Karpas-422 (cell line): ENCODE results near the gene TMEM163. TPM values are rescaled to one million over a fixed set of nuclear protein-coding genes. Genes with fewer than 3 reads are reported as not detected.

ENCODE experiments used
- DNase-seq: peaks from one replicate; pipeline ENCODE4 v3.0.0-alpha.2; 2015
- H2AFZ ChIP-seq: fragments of 200-600 bp; sonication (generic); 2 replicates; pipeline ENCODE4 v1.6.1; 2014; ENCODE audit warnings: antibody characterized with exemption, low read length, mixed read lengths
- H3K27ac ChIP-seq: fragments of 200-600 bp; sonication (generic); 2 replicates; pipeline ENCODE4 v1.5.1; 2014; ENCODE audit warnings: mild to moderate bottlenecking, low read length, moderate library complexity
- H3K27me3 ChIP-seq: fragments of 200-600 bp; sonication (generic); 2 replicates; pipeline ENCODE4 v1.6.1; 2014; ENCODE audit warnings: low read length, mixed read lengths
- H3K36me3 ChIP-seq: fragments of 200-600 bp; sonication (generic); 2 replicates; pipeline ENCODE4 v1.6.1; 2014; ENCODE audit warnings: low read length, mixed read lengths; ENCODE audit not compliant: insufficient read depth
- H3K4me1 ChIP-seq: fragments of 200-600 bp; sonication (generic); 2 replicates; pipeline ENCODE4 v1.6.1; 2014; ENCODE audit warnings: mild to moderate bottlenecking, low read length, mixed read lengths
- H3K4me2 ChIP-seq: fragments of 200-600 bp; sonication (generic); 2 replicates; pipeline ENCODE4 v1.6.1; 2014; ENCODE audit warnings: low read length, low read depth, mild to moderate bottlenecking; ENCODE audit not compliant: poor library complexity, severe bottlenecking
- H3K4me3 ChIP-seq: fragments of 200-600 bp; sonication (generic); 2 replicates; pipeline ENCODE4 v1.5.1; 2014; ENCODE audit warnings: mild to moderate bottlenecking, antibody characterized with exemption, low read length, mixed read lengths
- H3K79me2 ChIP-seq: fragments of 200-600 bp; sonication (generic); 2 replicates; pipeline ENCODE4 v1.6.1; 2014; ENCODE audit warnings: mild to moderate bottlenecking, low read length, mixed read lengths
- H3K9ac ChIP-seq: fragments of 200-600 bp; sonication (generic); 2 replicates; pipeline ENCODE4 v1.6.0; 2014; ENCODE audit warnings: low read length
- H3K9me2 ChIP-seq: fragments of 200-600 bp; sonication (generic), shearing (Covaris generic); replicated peaks from 2 replicates; pipeline ENCODE4 v1.6.0; 2014; ENCODE audit warnings: mild to moderate bottlenecking, low read length, moderate library complexity; ENCODE audit not compliant: insufficient read depth
- H3K9me3 ChIP-seq: fragments of 300-700, 200-600 bp; sonication (generic); 2 replicates; pipeline ENCODE4 v1.6.1; 2014; ENCODE audit warnings: low read length, mixed read lengths
- H4K20me1 ChIP-seq: fragments of 200-600 bp; sonication (generic); 2 replicates; pipeline ENCODE4 v1.6.1; 2014; ENCODE audit warnings: mild to moderate bottlenecking, antibody characterized with exemption, low read length, low read depth; ENCODE audit not compliant: insufficient read depth
- total RNA-seq: library from RNA; depleted of rRNA; stranded (reverse); fragments of >200 nt; shearing (Covaris generic); gene quantifications from 2 replicates; pipeline ENCODE4 v1.2.3, GENCODE V29; 2014; ENCODE audit warnings: low replicate concordance; rRNA removed

The TMEM163 gene
- total RNA-seq = 4.7 and 7.3 TPM in 2 replicates

DNA sequence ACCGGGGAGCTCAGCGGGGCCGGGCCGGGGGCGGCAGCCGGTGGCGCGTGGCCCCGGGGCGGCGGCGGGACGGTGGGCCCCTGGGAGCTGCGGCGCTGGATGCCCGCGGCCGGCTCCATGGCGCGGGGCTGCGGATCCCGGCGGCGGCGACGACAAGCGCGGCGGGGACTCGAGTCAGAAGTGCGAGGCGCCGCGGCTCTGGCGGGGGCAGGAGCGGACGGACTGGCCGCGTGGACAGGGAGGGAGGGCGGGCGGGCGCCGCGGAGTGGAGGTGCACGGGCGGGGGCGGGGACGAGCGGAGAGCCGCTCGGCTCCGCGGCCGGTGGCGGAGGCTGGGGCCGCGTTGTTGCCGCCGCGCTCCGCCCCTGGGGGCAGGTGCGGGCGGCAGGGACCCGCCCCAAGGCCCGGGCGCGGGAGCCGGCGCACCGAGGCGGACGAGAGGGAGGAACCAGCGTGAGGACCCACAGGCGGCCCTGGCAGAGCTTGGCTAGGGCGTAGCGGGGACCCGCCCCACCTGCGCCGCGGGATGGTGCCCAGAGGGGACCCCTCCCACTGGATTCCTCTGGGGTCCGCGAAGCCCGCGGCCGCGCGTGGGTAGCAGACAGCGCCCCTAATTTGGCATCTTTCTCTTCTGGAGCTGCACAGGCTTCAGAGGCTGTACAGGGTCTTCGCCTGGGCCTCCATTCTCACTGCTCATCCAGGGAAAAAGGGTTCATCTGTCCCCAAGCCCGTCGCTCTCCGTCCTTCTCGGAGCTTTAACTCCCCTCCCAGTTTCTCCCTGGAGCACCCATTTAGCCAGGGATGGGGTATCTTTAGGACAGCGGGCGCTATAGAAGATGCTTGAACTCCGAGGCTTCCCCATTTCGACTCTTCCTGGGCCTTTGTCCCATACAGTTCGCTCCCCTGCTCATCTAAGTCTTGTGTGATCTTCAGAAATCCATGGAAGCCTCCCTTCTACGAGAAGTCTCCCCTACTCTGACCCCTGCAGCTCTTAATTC, at the start of gene TMEM163:
TMEM163 (minus strand) TSS at position 184 of the 998 bp plus-strand sequence.
- no peaks in the 10 kb centered on the region for H3K79me2 ChIP-seq
- H3K9me3 ChIP-seq = no peaks in the 10 kb centered on the region
- peak within 1 kb of the TSS; percentile 64 for H3K9ac ChIP-seq
- no peak within 1 kb of the TSS for H3K27ac ChIP-seq
- peak within 1 kb of the TSS; percentile 70 for H3K4me3 ChIP-seq
- H3K4me2 ChIP-seq = peak within 1 kb of the TSS; percentile 70
- no peaks in the 10 kb centered on the region for H4K20me1 ChIP-seq
- no peaks in the 10 kb centered on the region for H3K27me3 ChIP-seq
- H3K4me1 ChIP-seq = peaks cover 63% of the 10 kb centered on the region
- no peaks in the 10 kb centered on the region for H3K9me2 ChIP-seq
- peak; percentile 72 for DNase-seq
- H2AFZ ChIP-seq = 0 out of 2 replicates have a peak within 1 kb of the TSS, but pooled peaks have one; percentile 54
- H3K36me3 ChIP-seq = no peaks in the 10 kb centered on the region

DNA sequence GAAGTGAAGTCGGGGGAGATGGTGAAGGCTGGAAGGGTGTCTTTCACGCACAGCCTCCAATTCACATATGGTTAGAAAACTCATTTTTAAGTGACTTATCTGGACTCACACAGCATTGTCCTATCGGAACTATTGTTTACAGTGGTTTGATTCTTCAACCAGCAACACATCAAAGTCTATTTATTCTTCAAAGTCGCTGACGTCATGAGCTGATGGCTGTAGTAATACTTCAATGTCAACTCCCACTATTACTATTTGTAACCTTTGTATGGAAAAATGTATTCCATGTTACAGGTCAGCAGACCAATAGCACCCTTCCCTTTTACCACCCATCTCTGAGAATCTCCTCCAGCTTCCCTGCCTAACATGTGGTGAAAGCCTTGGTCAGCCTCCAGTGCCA, 47.8 kb upstream of the TMEM163 start:
- Histone ChIP-seq H3K9me3 (no peaks in the 10 kb centered on the region), H4K20me1 (no peaks in the 10 kb centered on the region), H2AFZ (no peak overlapping the region), H3K9ac (no peak overlapping the region), H3K36me3 (no peaks in the 10 kb centered on the region), H3K79me2 (no peaks in the 10 kb centered on the region), H3K4me2 (no peak overlapping the region), H3K27me3 (no peaks in the 10 kb centered on the region), H3K4me3 (no peak overlapping the region), H3K27ac (no peak overlapping the region), H3K9me2 (no peaks in the 10 kb centered on the region), H3K4me1 (peaks cover 17% of the 10 kb centered on the region)
- no peak for DNase-seq

DNA sequence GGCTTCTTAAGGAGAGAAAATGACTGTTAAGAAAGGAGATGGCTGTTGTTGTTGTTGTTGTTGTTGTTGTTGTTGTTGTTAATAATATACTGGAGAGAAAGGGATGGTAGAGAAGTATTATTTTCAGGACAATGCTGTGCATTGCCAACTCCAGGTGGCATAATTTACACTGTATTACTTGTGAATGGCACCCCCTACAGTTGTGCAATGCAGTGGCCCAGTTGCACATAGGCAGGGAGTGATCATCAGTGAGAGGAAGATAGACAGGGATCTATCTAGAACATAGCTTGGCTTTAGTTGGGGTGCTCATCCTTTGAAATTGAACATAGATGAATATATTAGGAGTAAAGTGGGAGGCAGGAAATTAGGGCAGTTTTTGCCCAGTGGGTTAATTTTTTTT, 47.2 kb upstream of the TMEM163 start:
- no peak overlapping the region for H2AFZ ChIP-seq
- H3K9me2 ChIP-seq = no peaks in the 10 kb centered on the region
- no peak overlapping the region for H3K4me3 ChIP-seq
- DNase-seq = peak; percentile 54
- no peak overlapping the region for H3K27ac ChIP-seq
- peaks cover 17% of the 10 kb centered on the region for H3K4me1 ChIP-seq
- H3K9ac ChIP-seq = no peak overlapping the region
- no peaks in the 10 kb centered on the region for H4K20me1 ChIP-seq
- H3K27me3 ChIP-seq = no peaks in the 10 kb centered on the region
- H3K79me2 ChIP-seq = no peaks in the 10 kb centered on the region
- no peaks in the 10 kb centered on the region for H3K36me3 ChIP-seq
- H3K4me2 ChIP-seq = no peak overlapping the region
- H3K9me3 ChIP-seq = no peaks in the 10 kb centered on the region

DNA sequence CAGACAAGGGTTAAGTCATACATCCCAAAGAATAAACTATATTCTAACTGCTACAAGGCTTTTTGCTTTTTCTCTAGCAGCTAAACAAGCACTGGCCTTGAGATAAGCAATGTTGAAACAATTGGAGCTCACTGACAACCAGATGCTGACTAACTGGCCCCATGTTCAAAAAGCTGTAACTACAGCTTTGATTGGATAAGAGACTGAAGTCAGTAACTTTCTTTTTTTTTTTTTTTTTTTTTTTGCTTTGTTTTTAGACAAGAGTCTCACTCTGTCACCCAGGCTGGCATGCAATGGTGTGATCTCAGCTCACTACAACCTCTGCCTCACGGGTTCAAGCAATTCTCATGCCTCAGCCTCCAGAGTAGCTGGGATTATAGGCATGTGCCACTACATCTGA, 45.4 kb upstream of the TMEM163 start:
- Histone ChIP-seq H3K9me3 (no peaks in the 10 kb centered on the region), H3K79me2 (no peaks in the 10 kb centered on the region), H3K9me2 (no peaks in the 10 kb centered on the region), H3K36me3 (no peaks in the 10 kb centered on the region), H2AFZ (peak overlapping the region; percentile 41; the same call in 1 of the 2 replicates), H3K9ac (no peak overlapping the region), H3K4me3 (no peak overlapping the region), H3K27ac (no peak overlapping the region), H3K27me3 (no peaks in the 10 kb centered on the region), H4K20me1 (no peaks in the 10 kb centered on the region), H3K4me1 (peaks cover 28% of the 10 kb centered on the region), H3K4me2 (no peak overlapping the region)
- no peak for DNase-seq

DNA sequence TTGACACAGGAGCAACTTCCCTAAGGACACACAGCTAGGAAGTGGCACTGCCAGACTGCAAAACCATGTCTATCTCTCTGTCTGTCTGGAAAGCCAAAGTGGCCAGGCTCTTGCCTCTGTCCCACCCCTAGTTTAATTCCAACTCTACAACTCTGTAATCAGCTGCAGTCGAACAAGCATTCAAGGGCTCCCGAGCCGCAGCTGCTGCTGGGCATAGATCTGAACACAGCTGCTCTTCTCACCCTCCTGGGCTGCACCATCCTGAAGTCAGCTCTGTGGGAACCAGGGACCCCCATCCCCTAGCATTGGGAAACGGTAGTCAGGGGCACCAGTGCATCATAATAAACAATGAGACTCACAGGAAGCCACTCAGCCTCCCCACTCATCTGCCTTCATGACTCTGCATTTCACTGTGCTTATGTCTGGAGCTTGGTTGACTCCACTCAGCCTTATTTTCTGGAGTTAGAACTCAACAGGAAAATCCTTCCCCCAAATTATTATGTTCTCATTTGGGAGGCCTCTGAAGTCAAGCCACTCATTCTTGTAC, 44.4 kb upstream of the TMEM163 start:
- Histone ChIP-seq H3K9me2 (no peaks in the 10 kb centered on the region), H3K36me3 (no peaks in the 10 kb centered on the region), H3K9me3 (no peaks in the 10 kb centered on the region), H4K20me1 (no peaks in the 10 kb centered on the region), H3K27me3 (no peaks in the 10 kb centered on the region), H2AFZ (no peak overlapping the region), H3K9ac (no peak overlapping the region), H3K27ac (no peak overlapping the region), H3K4me2 (no peak overlapping the region), H3K79me2 (no peaks in the 10 kb centered on the region), H3K4me3 (no peak overlapping the region), H3K4me1 (peaks cover 37% of the 10 kb centered on the region)
- no peak for DNase-seq

DNA sequence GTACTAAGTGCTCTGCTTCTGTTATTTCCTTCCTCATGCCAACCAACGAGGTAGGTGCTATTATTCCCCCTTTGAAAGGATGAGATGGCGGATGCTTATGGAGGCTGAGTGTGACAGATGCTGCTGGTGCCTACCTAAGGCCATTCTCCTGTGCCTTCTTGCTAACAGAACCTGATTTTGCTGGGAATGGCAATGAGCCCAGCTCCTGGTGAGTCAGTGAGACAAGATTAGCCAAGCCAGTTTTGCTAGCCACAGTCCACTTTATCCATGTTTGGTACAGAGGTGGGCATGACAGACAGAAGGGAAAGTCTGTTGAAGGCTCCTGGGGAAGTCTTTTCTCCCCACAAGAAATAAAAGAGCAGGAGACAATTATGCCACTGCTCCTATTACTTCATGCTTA, 43.7 kb upstream of the TMEM163 start:
- Histone ChIP-seq H3K4me1 (peaks cover 44% of the 10 kb centered on the region), H3K9me2 (no peaks in the 10 kb centered on the region), H3K27ac (no peak overlapping the region), H3K4me3 (no peak overlapping the region), H3K9ac (no peak overlapping the region), H3K36me3 (no peaks in the 10 kb centered on the region), H3K4me2 (no peak overlapping the region), H3K27me3 (no peaks in the 10 kb centered on the region), H3K9me3 (no peaks in the 10 kb centered on the region), H3K79me2 (no peaks in the 10 kb centered on the region), H4K20me1 (no peaks in the 10 kb centered on the region), H2AFZ (no peak overlapping the region)
- no peak for DNase-seq

DNA sequence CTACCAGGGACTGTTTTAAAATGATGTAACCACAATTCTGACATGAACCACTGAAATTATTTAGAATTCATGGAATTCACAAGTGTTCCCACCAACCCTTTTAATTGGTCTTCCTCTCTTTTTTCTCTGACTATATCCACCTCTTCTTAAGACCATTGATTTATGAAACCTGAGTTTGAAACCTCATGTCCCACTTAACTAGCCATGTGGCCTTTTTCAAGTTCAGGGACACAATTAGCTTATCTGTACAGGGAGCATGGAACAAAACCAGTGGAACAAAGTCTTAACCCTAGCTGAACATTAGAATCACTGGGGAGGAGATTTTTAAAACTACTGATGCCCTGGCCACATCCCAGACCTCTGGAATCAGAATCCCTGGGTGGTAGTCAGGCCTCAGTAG, 41.6 kb upstream of the TMEM163 start:
- Histone ChIP-seq H3K9me2 (no peaks in the 10 kb centered on the region), H3K27ac (no peak overlapping the region), H3K9ac (no peak overlapping the region)

DNA sequence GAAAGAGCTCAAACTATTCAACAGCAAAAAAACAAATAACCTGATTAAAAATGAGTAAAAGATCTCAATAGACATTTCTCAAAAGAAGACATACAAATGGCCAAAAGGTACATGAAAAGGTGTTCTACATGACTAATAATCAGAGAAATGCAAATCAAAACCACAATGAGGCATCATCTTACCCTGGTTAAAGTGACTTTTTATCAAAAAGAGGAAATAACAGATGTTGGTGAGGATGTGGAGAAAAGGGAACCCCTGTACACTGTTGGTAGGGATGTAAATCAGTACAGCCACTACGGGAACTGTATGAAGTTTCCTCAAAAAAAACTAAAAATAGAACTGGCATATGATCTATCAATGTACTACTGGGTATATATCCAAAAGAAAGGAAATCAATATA, 39.8 kb upstream of the TMEM163 start:
- H2AFZ ChIP-seq = no peak overlapping the region
- no peaks in the 10 kb centered on the region for H3K36me3 ChIP-seq
- DNase-seq = peak; percentile 92
- peak overlapping the region; percentile 65 for H3K4me2 ChIP-seq
- no peak overlapping the region for H3K9ac ChIP-seq
- H3K27me3 ChIP-seq = no peaks in the 10 kb centered on the region
- peak overlapping the region; percentile 39 for H3K4me3 ChIP-seq
- H3K27ac ChIP-seq = peak overlapping the region; percentile 91
- H3K79me2 ChIP-seq = no peaks in the 10 kb centered on the region
- H3K4me1 ChIP-seq = peaks cover 41% of the 10 kb centered on the region
- H4K20me1 ChIP-seq = no peaks in the 10 kb centered on the region
- no peaks in the 10 kb centered on the region for H3K9me3 ChIP-seq
- no peaks in the 10 kb centered on the region for H3K9me2 ChIP-seq

More for the DNA sequence above, 41.6 kb upstream of the TMEM163 start:
- no peaks in the 10 kb centered on the region for H3K9me3 ChIP-seq
- peak; percentile 39 for DNase-seq
- H2AFZ ChIP-seq = no peak overlapping the region
- no peaks in the 10 kb centered on the region for H4K20me1 ChIP-seq
- no peaks in the 10 kb centered on the region for H3K36me3 ChIP-seq
- peaks cover 46% of the 10 kb centered on the region for H3K4me1 ChIP-seq
- no peak overlapping the region for H3K4me2 ChIP-seq
- H3K27me3 ChIP-seq = no peaks in the 10 kb centered on the region
- no peak overlapping the region for H3K4me3 ChIP-seq
- no peaks in the 10 kb centered on the region for H3K79me2 ChIP-seq
